ENCODE data around the gene ZNF444. TPM values are rescaled to one million over a fixed set of nuclear protein-coding genes. Genes with fewer than 3 reads are reported as not detected.

The ZNF444 gene
- total RNA-seq, 1 donor from 2014 or later, result 47.9 TPM

DNA sequence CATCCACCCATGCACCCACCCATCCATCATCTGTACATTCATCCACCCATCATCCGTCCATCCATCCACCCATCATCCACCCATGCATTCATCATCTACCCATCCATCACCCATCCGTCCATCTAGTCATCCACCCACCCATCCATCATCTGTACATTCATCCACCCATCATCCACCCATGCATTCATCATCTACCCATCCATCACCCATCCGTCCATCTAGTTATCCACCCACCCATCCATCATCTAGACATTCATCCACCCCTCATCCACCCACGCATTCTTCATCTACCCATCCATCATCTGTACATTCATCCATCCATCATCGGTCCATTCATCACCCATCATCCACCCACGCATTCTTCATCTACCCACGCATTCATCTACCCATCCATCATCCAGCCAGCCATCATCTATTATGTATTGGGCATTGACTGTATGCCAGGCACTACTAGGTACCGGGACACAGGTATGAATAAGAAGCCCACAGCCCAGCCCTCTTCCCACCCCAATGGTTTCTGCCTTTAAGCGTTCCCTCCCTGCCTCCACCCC is 18.0 kb downstream of the ZNF444 start:
- H3K27me3 Mint-ChIP-seq (ENCODE audit: unreplicated experiment), result no peaks in the 10 kb centered on the region
- H3K9me3 Mint-ChIP-seq (ENCODE audit: unreplicated experiment), result no peaks in the 10 kb centered on the region
- DNase-seq (ENCODE audit: extremely low spot score, unreplicated experiment), result no peak
- TF ChIP-seq, protein P1, sequence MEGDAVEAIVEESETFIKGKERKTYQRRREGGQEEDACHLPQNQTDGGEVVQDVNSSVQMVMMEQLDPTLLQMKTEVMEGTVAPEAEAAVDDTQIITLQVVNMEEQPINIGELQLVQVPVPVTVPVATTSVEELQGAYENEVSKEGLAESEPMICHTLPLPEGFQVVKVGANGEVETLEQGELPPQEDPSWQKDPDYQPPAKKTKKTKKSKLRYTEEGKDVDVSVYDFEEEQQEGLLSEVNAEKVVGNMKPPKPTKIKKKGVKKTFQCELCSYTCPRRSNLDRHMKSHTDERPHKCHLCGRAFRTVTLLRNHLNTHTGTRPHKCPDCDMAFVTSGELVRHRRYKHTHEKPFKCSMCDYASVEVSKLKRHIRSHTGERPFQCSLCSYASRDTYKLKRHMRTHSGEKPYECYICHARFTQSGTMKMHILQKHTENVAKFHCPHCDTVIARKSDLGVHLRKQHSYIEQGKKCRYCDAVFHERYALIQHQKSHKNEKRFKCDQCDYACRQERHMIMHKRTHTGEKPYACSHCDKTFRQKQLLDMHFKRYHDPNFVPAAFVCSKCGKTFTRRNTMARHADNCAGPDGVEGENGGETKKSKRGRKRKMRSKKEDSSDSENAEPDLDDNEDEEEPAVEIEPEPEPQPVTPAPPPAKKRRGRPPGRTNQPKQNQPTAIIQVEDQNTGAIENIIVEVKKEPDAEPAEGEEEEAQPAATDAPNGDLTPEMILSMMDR (IDR thresholded peaks at IDR 0.05), result no peak
- H3K36me3 Mint-ChIP-seq (ENCODE audit: unreplicated experiment), result peaks cover 27% of the 10 kb centered on the region
- no peaks in the 10 kb centered on the region for H3K4me1 Mint-ChIP-seq (ENCODE audit: unreplicated experiment)
- H3K4me3 Mint-ChIP-seq (ENCODE audit: unreplicated experiment), result no peak overlapping the region
- no peak overlapping the region for H3K27ac Mint-ChIP-seq (ENCODE audit: unreplicated experiment)

DNA sequence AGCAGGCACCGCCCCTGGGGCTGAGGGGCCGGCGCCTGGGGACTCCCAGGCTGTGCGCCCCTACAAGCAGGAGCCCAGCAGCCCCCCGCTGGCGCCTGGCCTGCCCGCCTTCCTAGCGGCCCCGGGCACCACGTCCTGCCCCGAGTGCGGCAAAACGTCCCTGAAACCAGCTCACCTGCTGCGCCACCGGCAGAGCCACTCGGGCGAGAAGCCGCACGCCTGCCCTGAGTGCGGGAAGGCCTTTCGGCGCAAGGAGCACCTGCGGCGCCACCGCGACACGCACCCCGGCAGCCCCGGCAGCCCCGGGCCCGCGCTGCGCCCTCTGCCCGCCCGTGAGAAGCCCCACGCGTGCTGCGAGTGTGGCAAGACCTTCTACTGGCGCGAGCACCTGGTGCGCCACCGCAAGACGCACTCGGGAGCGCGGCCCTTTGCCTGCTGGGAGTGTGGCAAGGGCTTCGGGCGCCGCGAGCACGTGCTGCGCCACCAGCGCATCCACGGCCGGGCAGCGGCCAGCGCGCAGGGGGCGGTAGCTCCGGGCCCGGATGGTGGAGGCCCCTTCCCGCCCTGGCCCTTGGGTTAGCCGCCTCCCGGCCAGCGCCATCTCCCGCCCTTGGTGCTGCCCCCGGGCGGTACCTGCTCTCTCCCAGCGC is 18.7 kb downstream of the ZNF444 start:
- H3K27ac Mint-ChIP-seq (ENCODE audit: unreplicated experiment), result no peak overlapping the region
- H3K36me3 Mint-ChIP-seq (ENCODE audit: unreplicated experiment), result peaks cover 25% of the 10 kb centered on the region
- DNase-seq (ENCODE audit: extremely low spot score, unreplicated experiment), result no peak
- no peaks in the 10 kb centered on the region for H3K4me1 Mint-ChIP-seq (ENCODE audit: unreplicated experiment)
- no peak overlapping the region for H3K4me3 Mint-ChIP-seq (ENCODE audit: unreplicated experiment)
- TF ChIP-seq, protein P1 (IDR thresholded peaks at IDR 0.05), result no peak
- no peaks in the 10 kb centered on the region for H3K9me3 Mint-ChIP-seq (ENCODE audit: unreplicated experiment)
- no peaks in the 10 kb centered on the region for H3K27me3 Mint-ChIP-seq (ENCODE audit: unreplicated experiment)

DNA sequence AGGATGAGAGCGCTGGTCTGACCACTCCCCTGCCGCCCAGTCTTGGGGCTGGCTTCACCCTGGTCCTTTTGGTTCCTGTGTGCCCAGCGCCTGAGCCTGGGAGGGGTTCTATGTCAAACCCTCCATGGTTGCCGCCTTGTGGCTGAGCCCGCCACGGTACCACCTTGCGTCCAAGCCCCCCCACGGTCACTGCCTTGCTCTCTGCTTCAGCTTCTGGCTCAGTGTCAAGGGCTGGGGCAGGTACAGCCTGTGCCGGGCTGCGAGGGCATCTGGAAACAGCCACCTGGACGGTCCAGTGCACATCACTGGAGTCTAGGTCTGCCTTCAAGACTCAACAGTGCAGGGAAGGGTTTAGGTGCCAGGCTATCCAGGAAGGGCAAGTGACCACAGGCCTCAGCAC is 20.4 kb downstream of the ZNF444 start:
- H3K4me3 Mint-ChIP-seq (ENCODE audit: unreplicated experiment), result no peak overlapping the region
- H3K9me3 Mint-ChIP-seq (ENCODE audit: unreplicated experiment), result no peaks in the 10 kb centered on the region
- DNase-seq (ENCODE audit: extremely low spot score, unreplicated experiment), result no peak
- no peak overlapping the region for H3K27ac Mint-ChIP-seq (ENCODE audit: unreplicated experiment)
- no peaks in the 10 kb centered on the region for H3K4me1 Mint-ChIP-seq (ENCODE audit: unreplicated experiment)
- no peaks in the 10 kb centered on the region for H3K27me3 Mint-ChIP-seq (ENCODE audit: unreplicated experiment)
- H3K36me3 Mint-ChIP-seq (ENCODE audit: unreplicated experiment), result peaks cover 11% of the 10 kb centered on the region
- TF ChIP-seq, protein P1 (IDR thresholded peaks at IDR 0.05), result no peak

DNA sequence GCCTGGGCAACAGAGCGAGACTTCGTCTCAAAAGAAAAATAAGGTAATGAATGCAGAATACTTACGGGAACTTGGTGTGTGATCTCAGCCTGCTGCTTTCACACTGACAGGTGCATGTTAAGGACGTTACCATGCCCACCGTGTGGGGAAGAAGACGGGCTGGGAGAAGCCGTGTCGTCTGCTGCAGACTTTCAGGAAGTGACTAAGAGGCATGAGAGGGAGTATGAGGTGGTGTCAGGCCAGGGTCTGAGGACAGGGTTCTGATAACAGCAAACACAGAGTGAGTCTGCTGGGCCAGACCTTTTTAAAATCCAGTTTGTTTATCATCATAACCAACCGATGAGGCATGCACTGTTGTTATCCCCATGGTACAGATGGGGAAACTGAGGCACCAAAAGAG is 21.2 kb downstream of the ZNF444 start:
- no peak overlapping the region for H3K4me3 Mint-ChIP-seq (ENCODE audit: unreplicated experiment)
- TF ChIP-seq, protein P1 (IDR thresholded peaks at IDR 0.05), result no peak
- no peaks in the 10 kb centered on the region for H3K27me3 Mint-ChIP-seq (ENCODE audit: unreplicated experiment)
- no peak for DNase-seq (ENCODE audit: extremely low spot score, unreplicated experiment)
- peaks cover 11% of the 10 kb centered on the region for H3K36me3 Mint-ChIP-seq (ENCODE audit: unreplicated experiment)
- no peaks in the 10 kb centered on the region for H3K9me3 Mint-ChIP-seq (ENCODE audit: unreplicated experiment)
- no peak overlapping the region for H3K27ac Mint-ChIP-seq (ENCODE audit: unreplicated experiment)
- no peaks in the 10 kb centered on the region for H3K4me1 Mint-ChIP-seq (ENCODE audit: unreplicated experiment)

DNA sequence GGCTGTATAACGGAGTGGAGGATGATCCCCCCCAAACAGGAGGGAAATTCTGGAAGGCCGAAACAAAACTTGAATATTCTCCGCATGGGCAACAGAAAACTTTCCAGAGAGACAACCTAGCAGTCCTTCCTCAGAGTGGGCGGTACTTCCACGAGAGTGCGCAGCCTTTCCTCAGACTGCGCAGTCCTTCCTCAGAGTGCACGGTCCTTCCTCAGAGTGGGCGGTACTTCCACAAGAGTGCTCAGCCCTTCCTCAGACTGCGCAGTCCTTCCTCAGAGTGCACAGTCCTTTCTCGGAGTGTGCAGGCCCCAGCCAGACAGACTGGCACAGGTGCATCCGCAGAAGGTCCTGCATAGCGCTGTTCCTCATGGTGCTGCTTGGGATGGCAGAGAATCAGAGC is 22.0 kb downstream of the ZNF444 start:
- Mint-ChIP-seq H3K4me3 (ENCODE audit: unreplicated experiment) (no peak overlapping the region), H3K27me3 (ENCODE audit: unreplicated experiment) (no peaks in the 10 kb centered on the region), H3K36me3 (ENCODE audit: unreplicated experiment) (peaks cover 10% of the 10 kb centered on the region), H3K4me1 (ENCODE audit: unreplicated experiment) (no peaks in the 10 kb centered on the region), H3K27ac (ENCODE audit: unreplicated experiment) (no peak overlapping the region), H3K9me3 (ENCODE audit: unreplicated experiment) (no peaks in the 10 kb centered on the region)
- DNase-seq (ENCODE audit: extremely low spot score, unreplicated experiment), result no peak
- TF ChIP-seq, protein P1 (IDR thresholded peaks at IDR 0.05), result no peak

All from osteocyte (in vitro differentiated cells).